ENCODE data around the gene CTBS.

CTBS gene

DNA sequence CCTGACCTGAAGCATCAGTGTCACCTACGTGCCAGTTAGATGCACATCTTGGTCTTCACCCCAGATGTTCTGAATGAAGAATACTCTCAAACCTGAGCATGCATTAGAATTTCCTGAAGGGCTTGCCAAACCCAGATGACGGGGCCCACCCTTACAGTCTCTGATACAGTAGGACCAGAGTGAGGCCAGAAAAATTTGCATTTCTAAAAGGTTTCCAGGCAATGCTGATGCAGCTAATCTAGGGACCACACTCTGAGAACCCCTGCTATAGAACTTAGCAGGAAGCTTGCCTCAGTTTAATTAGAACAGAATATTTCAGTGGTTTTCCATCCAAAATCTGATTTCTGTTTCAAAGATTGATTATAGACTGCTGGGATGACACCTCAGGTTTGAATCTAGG, 9.9 kb upstream of the CTBS start:
- H3K27ac ChIP-seq (ENCODE audit: low read depth, low read length) = no peak overlapping the region
- H3K36me3 ChIP-seq (ENCODE audit: control insufficient read depth, insufficient read depth, low read length) = no peaks in the 10 kb centered on the region
- H3K9ac ChIP-seq (ENCODE audit: low read depth, low read length) = no peak overlapping the region
- peaks cover 7% of the 10 kb centered on the region; the same call in 1 of the 2 replicates for H3K9me3 ChIP-seq (ENCODE audit: control insufficient read depth, insufficient read depth, low read length)
- H3K27me3 ChIP-seq (ENCODE audit: control insufficient read depth, insufficient read depth, low read length) = no peaks in the 10 kb centered on the region
- H3K4me1 ChIP-seq (ENCODE audit: control insufficient read depth, insufficient read depth, low read length) = peaks cover 10% of the 10 kb centered on the region
- H3K4me3 ChIP-seq (ENCODE audit: low read depth, low read length) = no peak overlapping the region

DNA sequence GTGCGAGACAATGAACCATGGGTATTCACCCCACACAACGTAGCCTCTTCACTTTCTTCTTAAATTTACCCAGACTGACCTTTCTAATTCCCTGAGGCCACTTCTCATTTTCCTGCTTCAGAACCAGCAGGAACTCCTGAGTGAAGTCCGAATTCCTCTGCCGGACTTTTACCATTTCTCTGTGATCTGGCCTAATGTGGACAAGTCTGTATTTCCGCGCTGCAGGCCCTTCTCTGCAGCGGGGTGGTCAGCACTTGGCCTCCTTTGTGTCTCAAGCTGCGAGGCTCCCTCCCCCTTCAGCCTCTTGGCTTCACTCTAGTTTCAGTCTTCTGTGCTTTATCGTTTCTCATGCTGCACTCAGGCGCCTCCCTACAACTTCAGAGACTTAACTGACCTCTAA, 9.4 kb upstream of the CTBS start:
- Histone ChIP-seq H3K27ac (ENCODE audit: low read depth, low read length) (no peak overlapping the region), H3K4me3 (ENCODE audit: low read depth, low read length) (no peak overlapping the region), H3K9ac (ENCODE audit: low read depth, low read length) (no peak overlapping the region)

DNA sequence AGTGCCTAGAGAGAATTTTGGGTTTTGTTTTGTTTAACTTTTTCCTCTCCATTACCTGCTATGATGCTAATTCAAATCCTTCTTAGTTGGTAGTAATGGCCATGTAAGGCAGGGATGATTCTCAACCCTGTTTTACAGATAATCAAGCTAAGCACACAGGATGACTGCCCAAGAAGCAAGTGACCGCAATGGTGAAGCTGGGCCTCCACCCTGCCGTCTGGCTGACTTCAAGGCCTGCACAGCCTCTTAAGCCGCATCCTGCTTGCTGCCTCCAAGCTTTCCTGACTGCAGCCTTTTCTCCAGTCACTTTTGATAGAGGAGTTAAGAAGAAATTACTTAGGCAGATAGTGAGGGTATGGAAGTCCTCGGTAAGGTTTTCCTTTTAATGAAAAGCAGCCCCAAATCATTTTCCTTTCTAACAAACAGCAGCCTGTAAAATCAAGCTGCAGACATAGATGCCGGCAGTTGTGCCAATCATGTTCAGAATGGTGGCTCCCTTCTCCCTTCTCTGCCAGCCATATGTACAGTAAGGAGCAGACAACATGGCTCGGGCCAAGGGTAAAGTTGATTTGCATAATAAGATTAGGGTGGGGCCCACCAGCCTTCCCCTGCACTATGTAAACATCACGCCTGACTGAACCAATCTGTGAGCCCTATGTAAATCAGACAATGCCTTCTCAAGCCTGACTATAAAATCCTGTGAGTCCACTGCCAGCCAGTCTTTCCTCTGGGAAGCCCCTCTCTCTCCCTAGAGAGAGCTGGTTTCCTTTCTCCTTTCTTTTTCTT, 8.8 kb upstream of the CTBS start:
- H3K4me3 ChIP-seq (ENCODE audit: low read depth, low read length) = no peak overlapping the region
- no peaks in the 10 kb centered on the region for H3K27me3 ChIP-seq (ENCODE audit: control insufficient read depth, insufficient read depth, low read length)
- H3K4me1 ChIP-seq (ENCODE audit: control insufficient read depth, insufficient read depth, low read length) = peaks cover 10% of the 10 kb centered on the region
- H3K36me3 ChIP-seq (ENCODE audit: control insufficient read depth, insufficient read depth, low read length) = no peaks in the 10 kb centered on the region
- H3K9me3 ChIP-seq (ENCODE audit: control insufficient read depth, insufficient read depth, low read length) = peaks cover 7% of the 10 kb centered on the region; the same call in 1 of the 2 replicates
- H3K9ac ChIP-seq (ENCODE audit: low read depth, low read length) = no peak overlapping the region
- H3K27ac ChIP-seq (ENCODE audit: low read depth, low read length) = no peak overlapping the region

More for the DNA sequence above, 9.4 kb upstream of the CTBS start:
- H3K36me3 ChIP-seq (ENCODE audit: control insufficient read depth, insufficient read depth, low read length) = no peaks in the 10 kb centered on the region
- H3K9me3 ChIP-seq (ENCODE audit: control insufficient read depth, insufficient read depth, low read length) = peaks cover 7% of the 10 kb centered on the region; the same call in 1 of the 2 replicates
- peaks cover 10% of the 10 kb centered on the region for H3K4me1 ChIP-seq (ENCODE audit: control insufficient read depth, insufficient read depth, low read length)
- H3K27me3 ChIP-seq (ENCODE audit: control insufficient read depth, insufficient read depth, low read length) = no peaks in the 10 kb centered on the region

DNA sequence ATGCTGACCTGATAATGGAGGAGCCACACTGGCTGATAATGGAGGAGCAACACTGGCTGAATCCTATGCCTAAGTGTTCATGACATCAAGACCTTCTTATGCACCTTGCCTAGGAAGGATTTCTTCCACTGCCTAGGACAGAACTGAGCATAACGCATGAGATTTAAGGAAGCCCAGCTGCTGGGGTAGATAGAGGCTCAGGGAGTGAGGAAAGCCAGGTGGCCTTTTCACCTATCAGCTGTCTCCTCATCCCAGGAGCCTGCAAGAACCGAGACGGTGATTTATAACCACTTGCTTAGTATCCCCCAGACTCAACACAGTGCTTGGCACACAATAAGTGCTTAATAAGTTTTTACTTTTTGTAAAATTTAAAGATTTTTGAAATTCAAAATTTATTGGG, 7.4 kb upstream of the CTBS start:
- Histone ChIP-seq H3K27me3 (ENCODE audit: control insufficient read depth, insufficient read depth, low read length) (no peaks in the 10 kb centered on the region), H3K9me3 (ENCODE audit: control insufficient read depth, insufficient read depth, low read length) (peaks cover 7% of the 10 kb centered on the region; the same call in 1 of the 2 replicates), H3K4me3 (ENCODE audit: low read depth, low read length) (no peak overlapping the region), H3K36me3 (ENCODE audit: control insufficient read depth, insufficient read depth, low read length) (no peaks in the 10 kb centered on the region), H3K27ac (ENCODE audit: low read depth, low read length) (no peak overlapping the region), H3K9ac (ENCODE audit: low read depth, low read length) (no peak overlapping the region), H3K4me1 (ENCODE audit: control insufficient read depth, insufficient read depth, low read length) (peaks cover 10% of the 10 kb centered on the region)

DNA sequence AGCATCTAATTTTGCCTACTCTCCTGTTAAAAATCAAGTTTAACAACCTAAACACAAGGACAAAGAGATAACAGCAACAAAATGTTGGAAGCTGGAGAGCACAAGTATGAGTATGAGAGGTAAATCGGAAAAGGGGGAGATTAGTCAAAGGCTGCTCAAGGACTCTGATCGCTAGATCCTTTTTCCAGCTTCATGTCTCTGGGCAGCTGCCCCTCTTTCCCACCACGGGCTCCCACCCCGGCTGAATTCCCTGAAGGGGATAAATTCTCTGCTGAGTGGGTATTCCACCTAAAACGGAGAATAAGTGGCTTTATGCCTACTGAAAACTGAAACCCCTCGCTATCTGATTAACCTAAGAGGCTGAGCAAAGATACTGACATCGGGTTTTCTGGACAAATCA, 696 bp upstream of the CTBS start:
- Histone ChIP-seq H3K9ac (ENCODE audit: low read depth, low read length) (peak overlapping the region; percentile 69; the same call in 1 of the 2 replicates), H3K27ac (ENCODE audit: low read depth, low read length) (no peak overlapping the region), H3K27me3 (ENCODE audit: control insufficient read depth, insufficient read depth, low read length) (peaks cover 7% of the 10 kb centered on the region), H3K4me1 (ENCODE audit: control insufficient read depth, insufficient read depth, low read length) (peaks cover 30% of the 10 kb centered on the region), H3K9me3 (ENCODE audit: control insufficient read depth, insufficient read depth, low read length) (no peaks in the 10 kb centered on the region), H3K36me3 (ENCODE audit: control insufficient read depth, insufficient read depth, low read length) (no peaks in the 10 kb centered on the region), H3K4me3 (ENCODE audit: low read depth, low read length) (peak overlapping the region; percentile 65)

DNA sequence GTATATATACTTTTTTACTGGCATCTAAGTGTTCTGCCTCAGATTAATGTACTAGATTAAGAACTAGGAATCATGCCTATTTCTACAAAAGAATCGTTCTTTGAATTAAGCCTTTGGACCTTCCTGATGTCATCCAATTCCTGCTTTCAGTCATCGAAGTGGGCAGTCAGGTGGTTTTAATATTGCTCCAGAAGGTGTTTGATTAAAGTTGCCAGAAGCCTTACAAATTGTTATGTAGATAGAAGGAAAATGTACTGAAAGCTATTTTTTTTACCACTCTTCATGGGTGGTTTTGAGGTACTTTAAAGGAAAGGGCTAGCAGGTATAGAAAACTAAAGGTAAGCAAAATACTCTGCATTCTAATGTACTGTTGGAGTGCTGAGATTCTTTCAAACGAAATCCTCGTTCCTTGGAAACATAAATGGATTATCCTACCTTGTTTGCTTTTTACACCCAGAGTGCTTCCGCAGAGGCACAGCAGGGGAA, 716 bp downstream of the CTBS start:
- Histone ChIP-seq H3K4me3 (ENCODE audit: low read depth, low read length) (peak overlapping the region; percentile 65), H3K27ac (ENCODE audit: low read depth, low read length) (peak overlapping the region; percentile 97), H3K27me3 (ENCODE audit: control insufficient read depth, insufficient read depth, low read length) (peaks cover 7% of the 10 kb centered on the region), H3K9me3 (ENCODE audit: control insufficient read depth, insufficient read depth, low read length) (no peaks in the 10 kb centered on the region), H3K9ac (ENCODE audit: low read depth, low read length) (peak overlapping the region; percentile 74), H3K36me3 (ENCODE audit: control insufficient read depth, insufficient read depth, low read length) (no peaks in the 10 kb centered on the region), H3K4me1 (ENCODE audit: control insufficient read depth, insufficient read depth, low read length) (peaks cover 30% of the 10 kb centered on the region)

DNA sequence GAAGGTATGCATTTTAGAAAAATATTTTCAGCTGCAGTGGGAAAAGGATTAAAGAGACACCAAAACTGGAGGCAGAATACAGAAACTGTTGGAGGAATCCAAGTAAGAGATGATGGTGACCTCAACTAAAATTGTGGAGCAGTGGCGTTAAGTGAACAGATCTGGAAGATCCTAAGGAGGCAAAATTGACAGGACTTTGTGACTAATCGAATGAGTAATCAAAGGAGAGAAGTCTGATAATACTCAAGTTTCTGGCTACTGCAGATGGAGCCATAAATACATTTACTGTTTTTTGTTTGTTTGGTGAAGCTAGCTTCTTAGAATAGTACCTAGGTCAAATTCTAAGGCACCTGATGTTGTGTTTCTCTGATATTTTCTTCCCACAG, 3.1 kb downstream of the CTBS start:
- H3K4me1 ChIP-seq (ENCODE audit: control insufficient read depth, insufficient read depth, low read length) = peaks cover 30% of the 10 kb centered on the region
- H3K9ac ChIP-seq (ENCODE audit: low read depth, low read length) = no peak overlapping the region
- H3K36me3 ChIP-seq (ENCODE audit: control insufficient read depth, insufficient read depth, low read length) = no peaks in the 10 kb centered on the region
- H3K27me3 ChIP-seq (ENCODE audit: control insufficient read depth, insufficient read depth, low read length) = peaks cover 7% of the 10 kb centered on the region
- H3K27ac ChIP-seq (ENCODE audit: low read depth, low read length) = no peak overlapping the region
- H3K9me3 ChIP-seq (ENCODE audit: control insufficient read depth, insufficient read depth, low read length) = no peaks in the 10 kb centered on the region
- no peak overlapping the region for H3K4me3 ChIP-seq (ENCODE audit: low read depth, low read length)

DNA sequence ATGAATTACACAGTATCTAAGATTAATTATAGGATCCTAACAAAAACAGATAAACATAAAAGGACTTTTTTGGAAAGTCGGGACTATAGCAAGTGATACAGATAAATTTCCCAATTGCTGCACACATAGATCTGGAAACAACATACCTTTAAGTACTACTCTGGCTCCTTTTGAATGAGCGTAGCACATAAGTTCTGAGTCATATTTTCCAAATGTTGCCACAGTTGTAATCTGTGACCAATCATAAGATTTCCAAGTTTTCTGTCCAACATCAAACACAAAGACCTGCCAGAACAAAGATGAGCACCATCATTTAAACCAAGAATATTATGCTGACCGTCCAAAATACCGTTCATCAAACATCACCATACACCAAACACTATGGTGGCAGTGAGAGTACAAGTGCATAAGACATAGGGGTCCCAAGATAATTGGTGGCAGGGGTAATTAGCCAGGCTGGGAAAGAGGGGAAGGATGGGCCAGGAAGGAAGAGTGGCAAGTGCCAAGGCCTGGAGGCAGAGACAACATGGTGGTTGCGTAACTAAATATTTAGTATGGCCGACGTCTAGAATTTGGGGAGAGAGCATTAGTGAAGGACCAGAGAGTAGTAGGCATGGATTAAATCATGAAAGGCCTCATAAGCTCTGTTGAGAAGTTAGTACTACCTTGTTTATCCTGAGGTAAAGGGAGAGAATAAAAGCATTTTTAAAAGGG, 3.6 kb downstream of the CTBS start:
- Histone ChIP-seq H3K4me3 (ENCODE audit: low read depth, low read length) (no peak overlapping the region), H3K27ac (ENCODE audit: low read depth, low read length) (no peak overlapping the region), H3K27me3 (ENCODE audit: control insufficient read depth, insufficient read depth, low read length) (peaks cover 7% of the 10 kb centered on the region), H3K9me3 (ENCODE audit: control insufficient read depth, insufficient read depth, low read length) (no peaks in the 10 kb centered on the region), H3K36me3 (ENCODE audit: control insufficient read depth, insufficient read depth, low read length) (no peaks in the 10 kb centered on the region), H3K9ac (ENCODE audit: low read depth, low read length) (no peak overlapping the region), H3K4me1 (ENCODE audit: control insufficient read depth, insufficient read depth, low read length) (peaks cover 30% of the 10 kb centered on the region)

DNA sequence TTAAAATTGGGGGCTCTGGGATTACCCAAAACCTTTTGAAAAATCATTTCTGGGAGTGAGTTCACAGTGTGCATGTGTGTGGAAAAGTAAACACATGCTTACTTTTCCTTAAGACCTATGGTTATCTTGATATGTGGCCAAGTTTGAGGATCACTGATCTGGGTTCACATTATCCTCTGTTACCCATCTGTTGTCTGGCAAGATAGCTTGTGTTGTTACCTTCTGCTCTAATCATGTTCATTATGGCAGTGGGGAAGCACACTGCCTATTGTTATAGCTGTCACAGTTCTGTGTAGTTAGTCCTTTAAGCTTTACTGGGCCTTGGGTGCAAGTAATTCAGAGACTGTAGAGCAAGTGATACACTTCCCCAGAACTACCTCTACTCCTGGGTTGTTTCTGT, 5.0 kb downstream of the CTBS start:
- Histone ChIP-seq H3K9me3 (ENCODE audit: control insufficient read depth, insufficient read depth, low read length) (no peaks in the 10 kb centered on the region), H3K27ac (ENCODE audit: low read depth, low read length) (no peak overlapping the region), H3K9ac (ENCODE audit: low read depth, low read length) (no peak overlapping the region), H3K4me1 (ENCODE audit: control insufficient read depth, insufficient read depth, low read length) (peaks cover 24% of the 10 kb centered on the region), H3K4me3 (ENCODE audit: low read depth, low read length) (no peak overlapping the region), H3K27me3 (ENCODE audit: control insufficient read depth, insufficient read depth, low read length) (no peaks in the 10 kb centered on the region), H3K36me3 (ENCODE audit: control insufficient read depth, insufficient read depth, low read length) (no peaks in the 10 kb centered on the region)

DNA sequence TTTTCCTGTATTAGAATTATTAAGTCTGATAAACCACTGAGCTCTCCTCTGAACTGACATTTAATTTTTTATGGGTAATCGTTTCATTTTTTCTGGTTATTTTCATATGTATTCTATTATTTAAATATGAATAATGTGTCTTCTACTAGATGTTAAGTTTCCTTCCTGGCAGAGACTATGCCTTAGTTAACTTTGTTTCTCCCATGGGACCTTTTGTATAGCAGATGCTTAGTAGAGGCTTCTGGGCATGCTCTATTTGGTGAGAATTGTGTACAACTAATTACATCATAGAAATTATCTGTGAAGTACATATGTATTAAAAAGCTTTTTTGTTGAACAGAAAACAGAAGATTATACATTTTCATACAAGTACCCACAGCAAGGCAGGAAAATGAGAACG, 23.4 kb downstream of the CTBS start:
- Histone ChIP-seq H3K4me3 (ENCODE audit: low read depth, low read length) (no peak overlapping the region), H3K9me3 (ENCODE audit: control insufficient read depth, insufficient read depth, low read length) (no peaks in the 10 kb centered on the region), H3K9ac (ENCODE audit: low read depth, low read length) (no peak overlapping the region), H3K4me1 (ENCODE audit: control insufficient read depth, insufficient read depth, low read length) (no peaks in the 10 kb centered on the region), H3K36me3 (ENCODE audit: control insufficient read depth, insufficient read depth, low read length) (no peaks in the 10 kb centered on the region), H3K27me3 (ENCODE audit: control insufficient read depth, insufficient read depth, low read length) (no peaks in the 10 kb centered on the region), H3K27ac (ENCODE audit: low read depth, low read length) (no peak overlapping the region)

DNA sequence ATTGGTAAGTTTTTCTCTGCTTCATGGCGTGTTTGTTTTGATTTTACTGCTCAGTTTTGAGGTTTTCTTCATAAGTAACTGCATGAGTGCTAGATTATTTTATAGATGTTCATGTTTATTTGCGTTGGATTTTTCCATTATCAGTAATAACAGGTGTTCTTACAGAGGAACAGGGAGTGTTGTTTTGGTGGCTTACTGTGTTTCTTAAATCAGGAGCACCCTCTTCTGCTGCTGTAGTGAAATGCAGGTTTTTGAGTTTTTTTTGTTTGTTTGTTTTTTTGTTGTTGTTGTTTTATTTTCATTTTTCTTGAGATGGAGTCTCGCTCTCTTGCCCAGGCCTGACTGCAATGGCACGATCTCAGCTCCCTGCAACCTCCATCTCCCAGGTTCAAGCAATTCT, 32.6 kb downstream of the CTBS start:
- no peak overlapping the region for H3K27ac ChIP-seq (ENCODE audit: low read depth, low read length)
- no peaks in the 10 kb centered on the region for H3K36me3 ChIP-seq (ENCODE audit: control insufficient read depth, insufficient read depth, low read length)
- H3K9me3 ChIP-seq (ENCODE audit: control insufficient read depth, insufficient read depth, low read length) = no peaks in the 10 kb centered on the region
- H3K4me1 ChIP-seq (ENCODE audit: control insufficient read depth, insufficient read depth, low read length) = no peaks in the 10 kb centered on the region
- H3K27me3 ChIP-seq (ENCODE audit: control insufficient read depth, insufficient read depth, low read length) = no peaks in the 10 kb centered on the region
- no peak overlapping the region for H3K4me3 ChIP-seq (ENCODE audit: low read depth, low read length)
- no peak overlapping the region for H3K9ac ChIP-seq (ENCODE audit: low read depth, low read length)

Measured in HUES48 (cell line).